Measurements from ENCODE around the gene RARA. TPM values are rescaled to one million over a fixed set of nuclear protein-coding genes. Genes with fewer than 3 reads are reported as not detected.

The RARA gene
- polyA plus RNA-seq, 3 donors: 14.9 to 63.9 (median 29.4) TPM

DNA sequence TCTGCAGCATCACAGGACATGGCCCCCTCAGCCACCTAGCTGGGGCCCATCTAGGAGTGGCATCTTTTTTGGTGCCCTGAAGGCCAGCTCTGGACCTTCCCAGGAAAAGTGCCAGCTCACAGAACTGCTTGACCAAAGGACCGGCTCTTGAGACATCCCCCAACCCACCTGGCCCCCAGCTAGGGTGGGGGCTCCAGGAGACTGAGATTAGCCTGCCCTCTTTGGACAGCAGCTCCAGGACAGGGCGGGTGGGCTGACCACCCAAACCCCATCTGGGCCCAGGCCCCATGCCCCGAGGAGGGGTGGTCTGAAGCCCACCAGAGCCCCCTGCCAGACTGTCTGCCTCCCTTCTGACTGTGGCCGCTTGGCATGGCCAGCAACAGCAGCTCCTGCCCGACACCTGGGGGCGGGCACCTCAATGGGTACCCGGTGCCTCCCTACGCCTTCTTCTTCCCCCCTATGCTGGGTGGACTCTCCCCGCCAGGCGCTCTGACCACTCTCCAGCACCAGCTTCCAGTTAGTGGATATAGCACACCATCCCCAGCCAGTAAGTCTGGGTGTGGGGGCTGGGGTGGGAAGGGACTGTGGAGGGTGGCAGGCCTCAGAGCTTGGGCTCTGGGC is 22.0 kb downstream of the RARA start:
- WGBS (ENCODE audit: insufficient coverage): 68% methylated on average over 3 of the region's 10 CpGs
- Mint-ChIP-seq H3K36me3 (peaks cover 47 to 63% of the 10 kb centered on the region in 2 donors), H3K27me3 (ENCODE audit: low read depth in 3 of 3) (peaks cover 0 to 6% (median 1%) of the 10 kb centered on the region in 3 donors), H3K4me3 (peak overlapping the region; percentile 75 to 86), H3K4me1 (peaks cover 97% of the 10 kb centered on the region), H3K27ac (peak overlapping the region; percentile 93 to 100 (median 99)), H3K9me3 (no peaks in the 10 kb centered on the region)
- H3K27ac ChIP-seq (ENCODE audit: low read depth in 1 of 2, low read length in 2 of 2): peak overlapping the region; percentile 74 to 100
- H3K4me2 ChIP-seq (replicated peaks; ENCODE audit: extremely low read depth, low read length, poor library complexity, severe bottlenecking): peak overlapping the region; percentile 83
- no peak overlapping the region for H2AFZ ChIP-seq (ENCODE audit: insufficient read depth, low read depth, low read length, poor library complexity, severe bottlenecking)
- no peaks in the 10 kb centered on the region for H3K9me3 ChIP-seq (replicated peaks in 1 of 2; ENCODE audit: control insufficient read depth in 1 of 2, insufficient read depth in 1 of 2, low read length in 2 of 2)
- peaks cover 8% of the 10 kb centered on the region for H4K20me1 ChIP-seq (ENCODE audit: insufficient read depth, low read length)
- TF ChIP-seq, protein P1, sequence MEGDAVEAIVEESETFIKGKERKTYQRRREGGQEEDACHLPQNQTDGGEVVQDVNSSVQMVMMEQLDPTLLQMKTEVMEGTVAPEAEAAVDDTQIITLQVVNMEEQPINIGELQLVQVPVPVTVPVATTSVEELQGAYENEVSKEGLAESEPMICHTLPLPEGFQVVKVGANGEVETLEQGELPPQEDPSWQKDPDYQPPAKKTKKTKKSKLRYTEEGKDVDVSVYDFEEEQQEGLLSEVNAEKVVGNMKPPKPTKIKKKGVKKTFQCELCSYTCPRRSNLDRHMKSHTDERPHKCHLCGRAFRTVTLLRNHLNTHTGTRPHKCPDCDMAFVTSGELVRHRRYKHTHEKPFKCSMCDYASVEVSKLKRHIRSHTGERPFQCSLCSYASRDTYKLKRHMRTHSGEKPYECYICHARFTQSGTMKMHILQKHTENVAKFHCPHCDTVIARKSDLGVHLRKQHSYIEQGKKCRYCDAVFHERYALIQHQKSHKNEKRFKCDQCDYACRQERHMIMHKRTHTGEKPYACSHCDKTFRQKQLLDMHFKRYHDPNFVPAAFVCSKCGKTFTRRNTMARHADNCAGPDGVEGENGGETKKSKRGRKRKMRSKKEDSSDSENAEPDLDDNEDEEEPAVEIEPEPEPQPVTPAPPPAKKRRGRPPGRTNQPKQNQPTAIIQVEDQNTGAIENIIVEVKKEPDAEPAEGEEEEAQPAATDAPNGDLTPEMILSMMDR (IDR thresholded peaks at IDR 0.05): no peak
- H3K79me2 ChIP-seq (ENCODE audit: insufficient read depth, low read length): peaks cover 100% of the 10 kb centered on the region
- peak overlapping the region; percentile 1 to 69 (median 24) for H3K4me3 ChIP-seq (replicated peaks in 1 of 3; ENCODE audit: low read depth in 2 of 3, low read length in 3 of 3)
- peaks cover 14 to 16% of the 10 kb centered on the region in 2 donors for H3K36me3 ChIP-seq (replicated peaks in 1 of 2; ENCODE audit: control insufficient read depth in 1 of 2, insufficient read depth in 2 of 2, low read length in 2 of 2)
- H3K27me3 ChIP-seq (ENCODE audit: control insufficient read depth in 2 of 2, insufficient read depth in 2 of 2, low read length in 2 of 2): no peaks in the 10 kb centered on the region
- peaks cover 100% of the 10 kb centered on the region in 2 donors for H3K4me1 ChIP-seq (ENCODE audit: control insufficient read depth in 1 of 2, insufficient read depth in 2 of 2, low read length in 2 of 2)
- intact Hi-C loops (cut with micrococcal nuclease): loop anchor here in 1 of 2 donors (1.0 kb wide), 1 partner anchor 9 kb away; no protein-coding TSS in a partner anchor
- peak overlapping the region; percentile 58 for H3K9ac ChIP-seq (ENCODE audit: insufficient read depth, low read length, poor library complexity, severe bottlenecking)
- no peak for DNase-seq

- 35% methylated on average over 17 of the region's 22 CpGs for WGBS (ENCODE audit: insufficient coverage)
Observed at GRCh38 chr17:40331743-40332641, 23.0 kb downstream of the RARA start.

More at GRCh38 chr17:40331743-40332641, 23.0 kb downstream of the RARA start:
- peaks cover 100% of the 10 kb centered on the region in 2 donors for H3K4me1 ChIP-seq (ENCODE audit: control insufficient read depth in 1 of 2, insufficient read depth in 2 of 2, low read length in 2 of 2)
- Mint-ChIP-seq H3K9me3 (no peaks in the 10 kb centered on the region), H3K4me3 (peak overlapping the region; percentile 75 to 86), H3K4me1 (peaks cover 95% of the 10 kb centered on the region), H3K36me3 (peaks cover 45 to 63% of the 10 kb centered on the region in 2 donors), H3K27ac (peak overlapping the region; percentile 93 to 100 (median 99)), H3K27me3 (ENCODE audit: low read depth in 3 of 3) (peaks cover 0 to 6% (median 1%) of the 10 kb centered on the region in 3 donors)
- peaks cover 14 to 16% of the 10 kb centered on the region in 2 donors for H3K36me3 ChIP-seq (replicated peaks in 1 of 2; ENCODE audit: control insufficient read depth in 1 of 2, insufficient read depth in 2 of 2, low read length in 2 of 2)
- no peak overlapping the region for H2AFZ ChIP-seq (ENCODE audit: insufficient read depth, low read depth, low read length, poor library complexity, severe bottlenecking)
- H3K9ac ChIP-seq (ENCODE audit: insufficient read depth, low read length, poor library complexity, severe bottlenecking): peak overlapping the region; percentile 58
- H3K27ac ChIP-seq (ENCODE audit: low read depth in 1 of 2, low read length in 2 of 2): peak overlapping the region; percentile 74 to 100
- H3K79me2 ChIP-seq (ENCODE audit: insufficient read depth, low read length): peaks cover 100% of the 10 kb centered on the region
- H3K4me2 ChIP-seq (replicated peaks; ENCODE audit: extremely low read depth, low read length, poor library complexity, severe bottlenecking): peak overlapping the region; percentile 83
- peaks cover 3% of the 10 kb centered on the region for H4K20me1 ChIP-seq (ENCODE audit: insufficient read depth, low read length)
- DNase-seq: no peak
- H3K27me3 ChIP-seq (ENCODE audit: control insufficient read depth in 2 of 2, insufficient read depth in 2 of 2, low read length in 2 of 2): no peaks in the 10 kb centered on the region
- TF ChIP-seq, protein P1 (IDR thresholded peaks at IDR 0.05): no peak
- intact Hi-C loops (cut with micrococcal nuclease): no loop called here
- no peaks in the 10 kb centered on the region for H3K9me3 ChIP-seq (replicated peaks in 1 of 2; ENCODE audit: control insufficient read depth in 1 of 2, insufficient read depth in 1 of 2, low read length in 2 of 2)
- peak overlapping the region; percentile 3 to 69 (median 26) for H3K4me3 ChIP-seq (replicated peaks in 1 of 3; ENCODE audit: low read depth in 2 of 3, low read length in 3 of 3)

Data from CD14-positive monocyte (primary cell).